Activated B cell treated with CpG ODN at 0.5 μM for 24 hours (primary cell): Measurements from ENCODE around the gene LDLR. TPM values are rescaled to one million over a fixed set of nuclear protein-coding genes. Genes with fewer than 3 reads are reported as not detected.
"Not testable (repeated sequence)": the region's sequence is repeated elsewhere in the genome, so short reads cannot be mapped to it uniquely, and the experiment has no call there.

ENCODE experiments used
- ATAC-seq: fragments of 200-7000 bp; cut with Tn5 transposase; one replicate; pipeline ENCODE4 v1.10.0; 2021; ENCODE audit warnings: low read depth, mild to moderate bottlenecking, moderate library complexity
- CTCF ChIA-PET: fragments of 350-600 bp; sonication (Branson Sonifier 250); formaldehyde crosslinking; loops from one replicate; lab custom pipeline; 2021; ENCODE audit warnings: antibody characterized with exemption; lab: Charles Lee
- POLR2A ChIA-PET: fragments of 350-600 bp; sonication (Branson Sonifier 250); formaldehyde crosslinking; loops from one replicate; lab custom pipeline; 2021; ENCODE audit warnings: antibody characterized with exemption; lab: Charles Lee
- DNase-seq: peaks from one replicate; pipeline ENCODE4 v3.0.0; 2022
- H3K27ac Mint-ChIP-seq: one replicate; pipeline ENCODE4 v1.8.0; 2020; ENCODE audit warnings: mixed read lengths
- H3K27me3 Mint-ChIP-seq: one replicate; pipeline ENCODE4 v1.8.0; 2021; ENCODE audit warnings: mixed read lengths
- H3K36me3 Mint-ChIP-seq: one replicate; pipeline ENCODE4 v1.8.0; 2021; ENCODE audit warnings: low read depth, mixed read lengths
- H3K4me1 Mint-ChIP-seq: one replicate; pipeline ENCODE4 v1.8.0; 2021; ENCODE audit warnings: mixed read lengths
- H3K4me3 Mint-ChIP-seq: one replicate; pipeline ENCODE4 v1.8.0; 2020; ENCODE audit warnings: mild to moderate bottlenecking, mixed read lengths
- H3K9me3 Mint-ChIP-seq: one replicate; pipeline ENCODE4 v1.8.0; 2020; ENCODE audit warnings: mixed read lengths
- CTCF ChIP-seq: fragments of 200-600 bp; IDR thresholded peaks from one replicate; pipeline ENCODE4 v1.8.0; 2022; ENCODE audit warnings: antibody characterized with exemption, mild to moderate bottlenecking
- intact Hi-C: fragments of 100-400 bp; cut with micrococcal nuclease; formaldehyde crosslinking; loops from one replicate; pipeline ENCODE4 v1.15.1; 2024
- total RNA-seq: library from RNA; stranded (reverse); gene quantifications from 2 replicates; pipeline ENCODE4 v1.2.3, GENCODE V29; 2022

LDLR gene
- total RNA-seq, 1 donor from 2014 or later = 20.9 TPM

DNA sequence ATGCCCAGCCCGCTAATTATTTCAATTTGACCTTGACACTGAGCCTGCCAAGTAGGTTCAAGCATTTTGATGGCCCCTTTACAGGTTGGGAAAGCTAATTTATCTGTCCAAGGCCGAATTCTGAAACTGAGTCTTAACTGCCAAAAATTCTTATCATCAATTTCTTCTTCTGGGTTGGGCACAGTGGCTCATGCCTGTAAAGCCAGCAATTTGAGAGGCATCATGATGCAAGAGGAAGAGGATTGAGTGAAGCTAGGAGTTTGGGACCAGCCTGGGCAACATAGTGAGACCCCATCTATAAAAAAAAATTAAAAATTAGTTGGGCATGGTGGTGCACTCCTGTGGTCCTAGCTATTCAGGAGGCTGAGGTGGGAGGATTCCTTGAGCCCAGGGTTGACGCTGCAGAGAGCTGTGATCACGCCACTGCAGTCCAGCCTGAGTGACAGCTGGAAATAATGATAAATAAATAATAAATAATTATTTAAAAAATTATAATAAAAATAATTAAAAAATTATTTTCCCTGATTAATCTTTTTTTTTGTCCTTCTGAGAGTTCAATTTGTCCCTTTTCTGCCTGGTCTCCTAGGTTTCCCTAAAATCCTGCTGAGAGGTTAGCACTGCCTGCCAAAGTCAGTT, 1.3 kb upstream of the LDLR start:
- intact Hi-C loops = no loop called here
- Mint-ChIP-seq H3K36me3 (peaks cover 3% of the 10 kb centered on the region), H3K27ac (no peak overlapping the region), H3K4me1 (peaks cover 26% of the 10 kb centered on the region), H3K9me3 (no peaks in the 10 kb centered on the region), H3K27me3 (peaks cover 17% of the 10 kb centered on the region), H3K4me3 (no peak overlapping the region)
- no peak for TF ChIP-seq CTCF
- ChIA-PET POLR2A (interaction anchor here (0.5 to 1.4 kb wide), 3 partner anchors 16 to 352 kb away, joined by 4 to 6 read pairs (median 4); no protein-coding TSS in a partner anchor), CTCF (no interaction called here)
- ATAC-seq (no peak), DNase-seq (no peak)

- Mint-ChIP-seq H3K27ac (peak overlapping the region; percentile 41), H3K9me3 (no peaks in the 10 kb centered on the region), H3K4me1 (peaks cover 30% of the 10 kb centered on the region), H3K27me3 (peaks cover 15% of the 10 kb centered on the region), H3K4me3 (peak overlapping the region; percentile 78), H3K36me3 (peaks cover 3% of the 10 kb centered on the region)
- no peak for ATAC-seq
- POLR2A ChIA-PET = interaction anchor here (0.6 to 1.4 kb wide), 5 partner anchors 37 to 893 kb away, joined by 3 to 6 read pairs (median 4); partner anchors contain the start of gene TMED1
- TF ChIP-seq CTCF = no peak
- CTCF ChIA-PET = no interaction called here
- no peak for DNase-seq
- intact Hi-C loops = no loop called here
Measured at GRCh38 chr19:11088506-11089253, 583 bp upstream of the LDLR start.

GRCh38 chr19:11090014-11090263, 676 bp downstream of the LDLR start:
- ChIA-PET POLR2A (interaction anchor here (1.1 kb wide), 1 partner anchor 254 kb away, joined by 3 read pairs; the partner anchor contains the start of gene TMED1), CTCF (interaction anchor here (0.7 kb wide), 1 partner anchor 867 kb away, joined by 3 read pairs; no protein-coding TSS in a partner anchor)
- not testable (repeated sequence) for DNase-seq, ATAC-seq, H3K36me3 Mint-ChIP-seq, H3K9me3 Mint-ChIP-seq
- H3K4me3 Mint-ChIP-seq = peak overlapping the region; percentile 78
- H3K27me3 Mint-ChIP-seq = peaks cover 15% of the 10 kb centered on the region
- intact Hi-C loops = loop anchor here (1.0 to 10.0 kb wide), 2 partner anchors 41 to 855 kb away; partner anchors contain the start of gene S1PR2
- peaks cover 37% of the 10 kb centered on the region for H3K4me1 Mint-ChIP-seq
- H3K27ac Mint-ChIP-seq = peak overlapping the region; percentile 30

GRCh38 chr19:11090264-11090996, 1.2 kb downstream of the LDLR start:
- DNase-seq = peak; percentile 71
- ChIA-PET CTCF (interaction anchor here (0.7 to 0.8 kb wide), 3 partner anchors 36 to 867 kb away, joined by 3 to 4 read pairs (median 3); no protein-coding TSS in a partner anchor), POLR2A (interaction anchor here (0.6 to 1.2 kb wide), 2 partner anchors 54 to 116 kb away, joined by 3 to 6 read pairs; no protein-coding TSS in a partner anchor)
- H3K9me3 Mint-ChIP-seq = no peaks in the 10 kb centered on the region
- ATAC-seq = peak; percentile 87
- TF ChIP-seq CTCF = no peak
- H3K27me3 Mint-ChIP-seq = peaks cover 15% of the 10 kb centered on the region
- H3K4me3 Mint-ChIP-seq = peak overlapping the region; percentile 78
- H3K4me1 Mint-ChIP-seq = peaks cover 42% of the 10 kb centered on the region
- H3K27ac Mint-ChIP-seq = peak overlapping the region; percentile 30
- peaks cover 7% of the 10 kb centered on the region for H3K36me3 Mint-ChIP-seq
- intact Hi-C loops = loop anchor here (1.0 to 10.0 kb wide), 2 partner anchors 41 to 856 kb away; partner anchors contain the start of gene S1PR2

DNA sequence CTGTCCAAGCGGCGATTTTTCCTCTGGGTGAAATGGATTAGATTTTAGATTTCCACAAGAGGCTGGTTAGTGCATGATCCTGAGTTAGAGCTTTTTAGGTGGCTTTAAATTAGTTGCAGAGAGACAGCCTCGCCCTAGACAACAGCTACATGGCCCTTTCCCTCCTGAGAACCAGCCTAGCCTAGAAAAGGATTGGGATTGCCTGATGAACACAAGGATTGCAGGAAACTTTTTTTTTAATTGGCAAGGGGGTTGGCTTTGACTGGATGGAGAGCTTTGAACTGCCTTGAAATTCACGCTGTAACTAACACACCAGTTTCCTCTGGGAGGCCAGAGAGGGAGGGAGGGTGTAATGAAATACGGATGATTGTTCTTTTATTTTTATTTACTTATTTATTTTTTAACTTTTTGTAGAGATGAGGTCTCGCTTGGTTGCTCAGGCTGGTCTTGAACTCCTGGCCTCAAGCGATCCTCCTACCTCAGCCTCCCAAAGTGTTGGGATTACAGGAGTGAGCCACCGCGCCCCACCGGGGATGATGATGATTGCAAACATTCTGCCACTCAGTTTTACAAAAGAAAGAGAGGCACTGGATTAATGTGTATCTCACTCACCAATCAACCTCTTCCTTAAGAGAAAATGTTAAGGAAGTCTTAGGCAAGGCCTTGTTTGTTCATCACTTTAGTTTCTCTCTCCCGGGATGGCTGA, 1.9 kb downstream of the LDLR start:
- TF ChIP-seq CTCF = no peak
- DNase-seq (no peak), ATAC-seq (no peak)
- peaks cover 7% of the 10 kb centered on the region for H3K36me3 Mint-ChIP-seq
- peaks cover 50% of the 10 kb centered on the region for H3K4me1 Mint-ChIP-seq
- peak overlapping the region; percentile 30 for H3K27ac Mint-ChIP-seq
- H3K9me3 Mint-ChIP-seq = no peaks in the 10 kb centered on the region
- peaks cover 15% of the 10 kb centered on the region for H3K27me3 Mint-ChIP-seq
- H3K4me3 Mint-ChIP-seq = peak overlapping the region; percentile 62
- ChIA-PET CTCF (interaction anchor here (0.7 to 0.8 kb wide), 2 partner anchors 35 to 37 kb away, joined by 3 to 4 read pairs; no protein-coding TSS in a partner anchor), POLR2A (interaction anchor here (0.6 to 1.2 kb wide), 2 partner anchors 55 to 117 kb away, joined by 3 to 6 read pairs; no protein-coding TSS in a partner anchor)
- intact Hi-C loops = loop anchor here (1.0 to 10.0 kb wide), 2 partner anchors 42 to 856 kb away; partner anchors contain the start of gene S1PR2
